Bone marrow (tissue), 2 donors: ENCODE results near the gene ADGRG7.
"Not testable (repeated sequence)": the region's sequence is repeated elsewhere in the genome, so short reads cannot be mapped to it uniquely, and the experiment has no call there.

Experiments
- DNase-seq, 2 donors: peaks; one replicate each; lab custom pipeline; 2025; lab: John Stamatoyannopoulos, UW

The ADGRG7 gene

GRCh38 chr3:100645913-100646312 lies 36.5 kb downstream of the ADGRG7 start:
- no peak for DNase-seq

DNA sequence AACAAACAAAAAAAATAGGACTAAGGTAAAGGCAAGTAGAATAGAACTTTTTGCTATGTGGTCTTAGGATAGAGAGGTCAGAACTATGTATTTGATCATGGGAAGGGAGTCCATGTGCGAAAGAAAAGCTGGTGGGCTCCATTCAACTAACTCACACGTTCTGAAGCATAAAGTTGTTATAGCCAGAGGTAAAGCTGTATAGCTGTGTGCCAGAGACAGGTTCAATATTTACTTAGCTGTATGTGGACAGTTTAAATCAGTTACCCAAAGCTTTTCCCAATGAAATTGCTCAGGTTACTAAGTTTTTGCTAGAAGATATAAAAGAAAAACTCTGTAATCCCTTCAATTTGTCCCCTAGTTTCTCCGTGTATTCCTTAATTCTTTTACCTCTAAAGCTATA lies 37.8 kb downstream of the ADGRG7 start:
- DNase-seq, result no peak

- no peak for DNase-seq
Measured at GRCh38 chr3:100647657-100648056, 38.3 kb downstream of the ADGRG7 start.

DNA sequence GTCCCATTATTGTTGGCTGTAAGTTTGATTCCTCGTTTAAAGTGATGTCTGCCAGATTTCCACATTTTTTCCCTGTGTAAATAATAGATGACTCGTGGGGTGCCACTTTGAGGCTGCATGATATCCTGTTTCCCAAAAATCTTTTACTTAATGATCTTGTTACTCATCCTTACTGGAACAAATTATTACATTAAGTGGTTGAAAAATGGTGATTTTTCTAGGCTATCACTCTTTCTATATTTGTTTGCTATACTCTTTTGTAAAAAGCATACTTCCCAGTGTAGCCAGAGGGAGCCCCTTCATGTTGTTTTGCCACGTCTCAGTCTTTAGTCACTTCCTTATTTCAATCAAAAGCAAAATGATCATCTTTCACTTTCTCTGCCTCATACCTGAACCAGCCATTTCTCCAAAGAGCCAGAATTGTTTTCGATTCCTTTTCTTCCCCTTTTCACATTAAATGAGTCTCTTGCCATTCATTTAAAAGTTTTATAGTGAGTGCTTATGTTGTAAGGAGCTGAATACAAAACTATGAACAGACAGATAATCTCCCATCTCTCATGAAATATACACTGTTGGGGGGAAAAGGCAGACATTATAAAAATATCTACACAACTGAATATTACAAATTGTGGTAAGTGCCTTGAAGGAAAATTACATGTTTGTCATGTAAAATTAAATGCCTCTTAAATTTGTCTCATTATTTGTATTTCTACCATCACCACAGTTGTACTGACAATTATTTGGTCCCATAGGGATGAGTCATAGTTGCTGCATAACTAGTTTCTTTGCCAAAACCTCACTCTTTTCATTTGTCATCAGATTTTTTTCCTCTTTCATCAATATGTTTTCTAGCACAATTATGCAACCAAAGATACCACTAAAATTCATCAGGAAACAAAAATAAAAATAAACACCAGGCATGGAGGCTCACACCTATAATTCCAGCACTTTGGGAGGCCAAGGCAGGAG lies 41.5 kb downstream of the ADGRG7 start:
- DNase-seq, result peak in 1 of 2 donors; percentile 58

DNA sequence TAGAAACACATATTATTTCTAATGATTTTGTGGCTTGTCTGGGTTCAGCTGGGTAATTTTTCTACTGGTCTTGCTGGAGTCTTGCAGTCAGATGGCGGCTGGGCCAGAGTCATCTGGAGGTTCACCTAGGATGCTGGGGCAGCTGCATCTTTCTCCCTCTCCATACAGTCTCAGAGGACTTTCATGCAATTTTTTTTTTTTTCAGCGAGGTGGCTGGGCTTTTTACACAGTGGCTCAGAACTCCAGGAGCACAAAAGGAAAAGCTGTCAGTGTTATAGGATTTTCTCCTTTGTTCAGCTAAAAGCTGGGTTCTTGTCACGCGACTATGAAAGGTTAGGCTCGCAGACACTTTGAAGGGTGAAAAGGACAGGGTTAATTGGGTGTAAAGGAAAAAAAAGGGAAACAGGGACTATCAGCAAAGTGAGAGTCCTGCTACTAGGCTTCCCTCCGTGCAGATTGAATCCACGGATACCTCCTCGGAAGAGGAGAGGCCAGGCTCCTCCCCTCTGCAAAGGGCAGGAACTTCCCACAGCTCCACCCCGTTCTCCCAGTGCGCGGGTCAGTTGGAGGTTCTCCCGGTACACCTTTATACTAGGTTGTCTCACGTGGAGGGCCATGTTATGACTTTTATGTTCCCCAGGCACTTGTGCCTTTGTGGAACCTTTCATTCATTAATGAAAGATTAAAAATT lies 44.3 kb downstream of the ADGRG7 start:
- no peak for DNase-seq

DNA sequence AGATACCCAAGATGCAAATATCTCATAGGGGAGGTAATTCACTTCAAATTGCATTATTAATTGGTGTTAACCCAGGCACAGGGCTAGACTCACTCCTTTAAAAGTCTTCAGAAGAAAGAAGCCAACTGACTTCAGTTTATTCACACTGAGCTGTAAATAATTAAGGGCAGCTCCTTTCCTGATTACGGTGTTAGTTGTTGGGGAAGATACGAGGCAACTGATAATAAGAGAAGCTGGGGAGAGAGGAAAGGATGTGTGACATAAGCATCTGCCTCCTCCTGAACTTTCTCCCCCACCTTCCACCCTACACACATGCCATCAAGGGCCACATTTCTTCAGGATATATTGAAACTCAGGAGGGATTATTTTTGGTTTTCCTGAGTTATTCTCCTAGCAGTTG lies 47.5 kb downstream of the ADGRG7 start:
- no peak for DNase-seq

DNA sequence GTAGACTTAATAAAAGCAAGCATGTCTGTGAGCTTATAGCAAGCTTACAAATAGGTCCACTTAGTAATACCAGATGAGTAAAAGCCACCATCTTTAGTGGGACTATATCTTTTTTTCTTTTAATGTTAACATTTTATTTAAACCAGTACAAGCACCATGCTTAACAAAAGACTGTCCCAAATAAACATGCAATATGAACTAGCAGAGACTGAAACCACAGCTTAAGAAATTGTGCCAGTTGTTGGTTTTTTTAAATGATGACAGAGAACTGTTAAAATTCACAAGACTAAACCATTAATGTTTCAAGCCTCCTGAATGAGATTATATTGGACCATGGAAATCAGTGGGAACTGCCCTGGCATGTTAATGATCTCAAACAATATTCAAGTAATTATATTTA lies 51.9 kb downstream of the ADGRG7 start:
- not testable (repeated sequence) for DNase-seq

DNA sequence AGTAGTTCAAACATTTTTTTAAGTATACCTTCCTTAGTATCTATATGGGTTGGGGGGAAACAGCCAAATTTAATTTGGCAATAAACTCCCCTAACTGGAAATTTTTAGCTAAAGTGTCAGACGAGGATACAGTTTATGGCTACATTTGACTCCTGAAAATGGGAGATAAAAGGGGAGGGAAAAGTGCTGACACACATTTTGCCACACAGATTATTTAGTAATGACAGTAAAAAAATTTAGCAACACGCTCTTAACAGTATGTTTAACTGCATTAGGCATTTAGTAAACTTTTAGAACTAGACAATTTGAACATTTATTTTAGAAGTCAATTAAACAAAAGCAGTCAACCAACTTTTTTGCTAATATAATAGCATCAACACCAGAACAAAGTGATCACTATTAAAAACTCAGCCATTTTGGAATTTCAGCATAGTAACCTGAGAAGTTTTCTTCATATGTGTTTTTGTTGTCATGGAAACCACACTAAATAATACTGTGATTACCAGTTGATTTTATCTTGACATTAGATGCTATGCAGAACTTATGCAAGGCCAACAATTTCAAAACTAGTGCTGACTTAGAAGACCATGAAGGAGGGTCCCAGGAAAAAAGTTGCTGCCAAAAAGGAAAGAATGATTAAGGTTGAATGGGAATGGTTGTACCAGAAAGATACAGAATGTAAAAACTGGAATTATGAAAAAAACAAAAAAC lies 52.9 kb downstream of the ADGRG7 start:
- no peak for DNase-seq

DNA sequence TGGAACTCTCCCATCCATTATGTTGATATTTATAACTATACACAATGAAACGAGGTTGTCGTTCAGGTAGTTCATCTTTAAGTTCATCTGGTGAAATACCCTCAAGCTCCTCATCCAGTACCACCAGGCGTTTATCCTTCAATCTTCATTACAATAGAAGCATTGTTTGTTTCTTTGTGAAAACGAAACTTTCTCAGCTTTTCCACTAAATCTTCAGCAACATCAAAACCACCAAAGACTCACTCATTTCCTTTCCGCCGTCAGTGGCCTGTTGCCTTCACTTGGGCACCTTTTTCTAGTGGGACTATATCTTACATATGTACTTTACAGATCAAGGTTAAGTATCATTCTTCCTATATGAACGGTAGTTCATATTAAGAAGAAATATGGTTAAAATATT lies 55.8 kb downstream of the ADGRG7 start:
- DNase-seq, result peak in 1 of 2 donors; percentile 61

DNA sequence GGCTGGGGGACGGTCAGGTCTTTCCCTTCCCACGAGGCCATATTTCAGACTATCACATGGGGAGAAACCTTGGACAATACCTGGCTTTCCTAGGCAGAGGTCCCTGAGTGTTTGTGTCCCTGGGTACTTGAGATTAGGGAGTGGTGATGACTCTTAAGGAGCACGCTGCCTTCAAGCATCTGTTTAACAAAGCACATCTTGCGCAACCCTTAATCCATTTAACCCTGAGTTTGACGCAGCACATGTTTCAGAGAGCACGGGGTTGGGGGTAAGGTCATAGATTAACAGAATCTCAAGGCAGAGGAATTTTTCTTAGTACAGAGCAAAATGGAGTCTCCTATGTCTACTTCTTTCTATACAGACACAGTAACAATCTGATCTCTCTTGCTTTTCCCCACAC lies 57.3 kb downstream of the ADGRG7 start:
- DNase-seq, result not testable (repeated sequence)

DNA sequence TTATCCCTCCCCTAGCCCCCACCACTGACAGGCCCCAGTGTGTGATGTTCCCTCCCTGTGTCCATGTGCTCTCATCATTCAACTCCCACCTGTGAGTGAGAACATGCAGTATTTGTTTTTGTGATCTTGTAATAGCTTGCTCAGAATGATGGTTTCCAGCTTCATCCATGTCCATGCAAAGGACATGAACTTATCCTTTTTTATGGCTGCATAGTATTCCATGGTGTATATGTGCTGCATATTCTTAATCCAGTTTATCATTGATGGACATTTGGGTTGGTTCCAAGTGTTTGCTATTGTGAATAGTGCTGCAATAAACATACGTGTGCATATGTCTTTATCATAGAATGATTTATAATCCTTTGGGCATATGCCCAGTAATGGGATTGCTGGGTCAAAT lies 57.9 kb downstream of the ADGRG7 start:
- DNase-seq, result not testable (repeated sequence)

DNA sequence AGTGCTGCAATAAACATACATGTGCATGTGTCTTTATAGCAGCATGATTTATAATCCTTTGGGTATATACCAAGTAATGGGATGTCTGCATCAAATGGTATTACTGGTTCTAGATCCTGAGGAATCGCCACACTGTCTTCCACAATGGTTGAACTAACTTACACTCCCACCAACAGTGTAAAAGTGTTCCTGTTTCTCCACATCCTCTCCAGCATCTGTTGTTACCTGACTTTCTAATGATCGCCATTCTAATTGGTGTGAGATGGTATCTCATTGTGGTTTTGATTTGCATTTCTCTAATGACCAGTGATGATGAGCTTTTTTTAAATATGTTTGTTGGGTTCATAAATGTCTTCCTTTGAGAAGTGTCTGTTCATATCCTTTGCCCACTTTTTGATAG lies 61.6 kb downstream of the ADGRG7 start:
- not testable (repeated sequence) for DNase-seq

DNA sequence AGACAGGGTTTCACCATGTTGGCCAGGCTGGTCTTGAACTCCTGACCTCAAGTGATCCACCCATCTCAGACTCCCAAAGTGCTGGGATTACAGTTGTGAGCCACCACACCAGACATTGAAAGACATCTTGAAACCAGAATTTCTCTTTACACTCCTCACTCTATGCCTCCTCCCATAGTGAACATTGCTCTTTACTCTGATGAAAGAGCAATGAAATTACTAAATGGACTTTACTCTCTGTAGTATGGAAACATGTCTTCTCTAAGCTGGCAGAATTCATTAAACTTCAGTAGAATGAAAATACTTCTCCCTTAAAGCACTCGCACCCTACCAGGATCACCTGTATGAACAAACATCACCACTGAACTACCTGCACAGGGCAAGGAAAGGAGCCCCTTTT lies 72.1 kb downstream of the ADGRG7 start:
- DNase-seq, result no peak

DNA sequence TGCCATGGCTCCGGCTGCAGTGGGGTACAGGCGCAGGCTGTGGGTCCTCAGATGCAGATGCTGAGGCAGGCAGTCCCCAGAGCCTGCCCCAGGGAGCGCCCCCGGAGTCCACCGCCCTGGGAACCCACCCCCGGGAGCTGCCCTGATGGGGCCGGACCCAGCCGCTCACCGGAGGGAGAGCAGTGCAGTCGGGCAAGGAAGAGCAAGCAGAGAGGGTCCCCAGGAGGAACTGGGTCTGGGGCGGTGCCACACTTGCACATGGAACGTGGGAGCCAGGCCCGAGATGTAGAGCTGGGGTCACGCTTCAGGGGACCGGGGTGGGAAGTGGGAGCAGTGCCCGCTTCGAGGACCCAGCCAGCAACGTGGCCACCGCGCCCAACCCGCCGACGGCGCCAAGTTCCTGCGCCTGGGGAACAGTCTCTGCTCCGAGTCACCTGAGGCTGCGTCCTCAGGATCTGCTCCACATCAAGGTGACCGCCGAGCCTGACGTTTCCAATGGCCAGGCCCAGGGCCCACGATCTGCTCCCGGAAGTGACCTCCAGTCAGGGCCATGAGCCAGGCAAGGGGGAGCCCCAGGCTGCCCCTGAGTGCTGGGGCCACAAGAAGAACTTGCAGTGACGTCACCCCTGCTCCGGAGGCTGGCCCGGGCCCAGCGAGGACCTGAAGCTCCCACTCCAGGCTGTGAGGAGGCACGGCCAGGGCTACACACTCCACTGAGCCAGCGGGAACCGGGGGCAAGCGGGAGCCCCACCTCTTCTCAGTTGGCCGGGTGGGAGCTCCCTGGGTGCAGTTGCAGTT lies 72.9 kb downstream of the ADGRG7 start:
- DNase-seq, result no peak

DNA sequence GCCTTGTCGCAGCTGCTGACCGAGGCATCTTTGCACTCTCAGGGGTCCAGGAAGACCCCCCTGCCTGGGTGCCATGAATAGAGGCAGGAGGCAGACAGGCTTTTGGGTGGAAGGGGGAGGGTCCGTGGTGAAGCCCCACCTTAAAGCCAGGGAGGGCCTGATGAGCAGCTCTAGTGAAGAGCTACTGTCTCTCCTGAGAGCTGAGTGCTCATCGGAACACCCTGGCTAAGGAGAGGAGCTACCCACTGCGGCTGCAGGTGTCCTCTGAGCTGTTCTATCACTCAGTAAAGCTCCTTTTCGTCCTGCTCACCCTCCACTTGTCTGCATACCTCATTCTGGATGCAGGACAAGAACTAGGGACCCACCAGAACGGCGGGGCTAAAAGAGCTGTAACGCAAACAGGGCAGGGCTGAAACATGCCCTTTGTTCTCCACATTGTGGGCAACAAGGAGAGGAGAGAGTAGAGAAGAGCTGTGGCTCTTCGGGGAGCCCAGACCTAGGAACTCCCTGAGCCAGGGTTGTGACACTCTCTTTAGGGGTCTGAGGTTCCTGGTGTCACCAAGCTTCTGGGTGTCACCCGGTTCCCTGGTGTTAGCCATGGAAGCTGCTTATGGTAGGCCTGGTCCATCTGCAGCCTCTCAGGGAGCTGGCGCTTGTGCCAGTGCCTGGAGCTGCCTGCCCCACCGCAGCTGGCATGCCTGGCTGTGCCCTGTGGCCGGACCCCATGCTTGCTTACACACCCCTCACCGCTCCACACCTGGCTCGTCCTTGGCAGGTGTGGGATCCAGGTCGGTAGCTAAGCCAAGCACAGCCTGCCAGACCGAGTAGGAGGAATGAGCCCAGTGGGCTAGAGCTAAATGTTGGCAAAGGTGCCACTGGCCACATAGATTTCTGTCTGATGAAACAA lies 73.7 kb downstream of the ADGRG7 start:
- no peak for DNase-seq

DNA sequence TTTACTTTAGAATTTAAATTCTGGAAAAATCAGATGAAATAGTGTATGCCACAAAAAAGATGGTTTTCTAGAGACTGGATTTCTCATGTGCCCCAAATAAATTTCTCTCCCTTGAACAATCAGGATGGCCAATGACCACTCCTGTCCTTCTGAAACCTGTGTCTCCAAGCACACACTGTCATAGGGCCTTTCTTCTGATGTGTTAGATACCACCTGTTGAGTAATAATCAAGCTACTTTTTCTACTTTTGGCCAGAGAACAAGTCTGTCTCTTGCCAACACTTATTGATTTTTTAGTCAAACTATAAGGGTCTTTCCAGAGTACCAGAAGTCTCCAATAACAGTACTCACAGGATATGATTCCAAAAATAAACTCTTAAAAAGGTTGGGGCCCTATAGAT lies 83.8 kb downstream of the ADGRG7 start:
- no peak for DNase-seq

- no peak for DNase-seq
Measured at GRCh38 chr3:100695696-100696095, 86.3 kb downstream of the ADGRG7 start.

- DNase-seq, result no peak
Measured at GRCh38 chr3:100696161-100696560, 86.8 kb downstream of the ADGRG7 start.

- DNase-seq, result no peak
Measured at GRCh38 chr3:100697172-100697571, 87.8 kb downstream of the ADGRG7 start.

- DNase-seq, result no peak
Measured at GRCh38 chr3:100697723-100698285, 88.4 kb downstream of the ADGRG7 start.
